Mammary epithelial cell (primary cell): ENCODE measurements around the gene ARSG.

ENCODE experiments used
- EZH2 ChIP-seq: IDR thresholded peaks from 2 replicates; pipeline ENCODE4 v1.6.1; 2012; ENCODE audit warnings: low read length, inconsistent platforms, borderline replicate concordance
- TF ChIP-seq, protein P1 (sequence below), 2 donors: IDR thresholded peaks in 1 of 2; conservative IDR thresholded peaks in 1 of 2; 2 replicates each; pipeline ENCODE4 v1.5.1; 2011 to 2012; ENCODE audit warnings: inconsistent platforms in 2 of 2, low read length in 2 of 2, mild to moderate bottlenecking in 2 of 2, control low read depth in 1 of 2, low read depth in 1 of 2; ENCODE audit not compliant: insufficient read depth in 1 of 2; ENCODE audit errors: extremely low read depth in 1 of 2

DNA sequence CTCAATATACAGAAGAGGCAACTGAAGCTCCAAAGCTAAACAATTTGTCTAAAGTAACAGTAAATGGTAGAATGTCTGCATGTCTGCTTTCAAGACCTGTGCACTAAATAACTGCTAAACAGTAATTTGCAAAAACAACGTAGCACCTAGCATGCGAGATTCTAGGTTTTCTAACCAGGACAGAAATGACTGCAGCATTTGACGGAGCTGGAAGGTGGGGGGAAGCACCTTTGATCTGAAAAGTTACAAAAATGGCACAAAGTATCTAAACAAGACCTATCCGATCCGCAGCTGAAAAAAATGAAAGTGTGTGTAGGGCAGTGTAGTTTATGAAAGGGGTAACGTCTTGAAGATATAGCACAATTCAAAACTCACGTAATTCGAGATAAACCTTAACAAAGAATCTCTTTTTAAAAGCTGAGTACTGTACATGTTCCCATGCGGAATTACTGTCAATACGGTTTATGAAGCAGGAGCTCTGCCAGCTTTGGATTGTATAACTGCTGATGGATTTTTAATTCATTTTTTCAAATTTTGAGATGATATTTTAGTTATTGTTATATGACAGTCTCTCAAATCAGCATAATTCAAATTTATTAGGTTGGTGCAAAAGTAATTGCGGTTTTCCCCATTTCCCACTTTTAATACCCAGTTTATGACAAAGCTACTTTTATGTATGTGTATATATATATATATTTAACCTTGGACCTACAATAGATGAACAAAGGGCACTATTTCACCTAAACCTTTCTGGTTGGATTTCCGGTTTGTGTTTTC lies 167.2 kb downstream of the ARSG start:
- TF ChIP-seq, protein P1, sequence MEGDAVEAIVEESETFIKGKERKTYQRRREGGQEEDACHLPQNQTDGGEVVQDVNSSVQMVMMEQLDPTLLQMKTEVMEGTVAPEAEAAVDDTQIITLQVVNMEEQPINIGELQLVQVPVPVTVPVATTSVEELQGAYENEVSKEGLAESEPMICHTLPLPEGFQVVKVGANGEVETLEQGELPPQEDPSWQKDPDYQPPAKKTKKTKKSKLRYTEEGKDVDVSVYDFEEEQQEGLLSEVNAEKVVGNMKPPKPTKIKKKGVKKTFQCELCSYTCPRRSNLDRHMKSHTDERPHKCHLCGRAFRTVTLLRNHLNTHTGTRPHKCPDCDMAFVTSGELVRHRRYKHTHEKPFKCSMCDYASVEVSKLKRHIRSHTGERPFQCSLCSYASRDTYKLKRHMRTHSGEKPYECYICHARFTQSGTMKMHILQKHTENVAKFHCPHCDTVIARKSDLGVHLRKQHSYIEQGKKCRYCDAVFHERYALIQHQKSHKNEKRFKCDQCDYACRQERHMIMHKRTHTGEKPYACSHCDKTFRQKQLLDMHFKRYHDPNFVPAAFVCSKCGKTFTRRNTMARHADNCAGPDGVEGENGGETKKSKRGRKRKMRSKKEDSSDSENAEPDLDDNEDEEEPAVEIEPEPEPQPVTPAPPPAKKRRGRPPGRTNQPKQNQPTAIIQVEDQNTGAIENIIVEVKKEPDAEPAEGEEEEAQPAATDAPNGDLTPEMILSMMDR (conservative IDR thresholded peaks at IDR 0.05 in 1 of 2, IDR thresholded peaks at IDR 0.05 in 1 of 2; ENCODE audit: extremely low read depth in 1 of 2, insufficient read depth in 1 of 2, low read depth in 1 of 2, low read length in 2 of 2): no peak
- TF ChIP-seq EZH2: no peak
